HepG2 (cell line): ENCODE data around the gene NELFB. TPM values are rescaled to one million over a fixed set of nuclear protein-coding genes. Genes with fewer than 3 reads are reported as not detected.

ENCODE experiments used
- ARNTL ChIP-seq: sonication (generic); formaldehyde crosslinking; IDR thresholded peaks from 2 replicates; pipeline ENCODE4 v1.4.0; 2020; ENCODE audit warnings: mild to moderate bottlenecking, missing genetic modification reagents
- CHD4 ChIP-seq: fragments of 200-600 bp; sonication (generic); IDR thresholded peaks from 2 replicates; pipeline ENCODE4 v1.7.0; 2017; ENCODE audit warnings: mild to moderate bottlenecking, low read length, borderline replicate concordance
- ERF ChIP-seq: IDR thresholded peaks from 2 replicates; pipeline ENCODE4 v1.6.1; 2018; ENCODE audit warnings: missing biosample characterization, missing genetic modification reagents
- GTF3A ChIP-seq: sonication (generic); formaldehyde crosslinking; conservative IDR thresholded peaks from 2 replicates; pipeline ENCODE4 v1.4.0; 2020; ENCODE audit warnings: mild to moderate bottlenecking, missing genetic modification reagents
- GZF1 ChIP-seq: sonication (generic); formaldehyde crosslinking; IDR thresholded peaks from 2 replicates; pipeline ENCODE4 v1.5.1; 2020; ENCODE audit warnings: mild to moderate bottlenecking, missing genetic modification reagents
- HNRNPH1 ChIP-seq: fragments of 200-400 bp; formaldehyde crosslinking; optimal IDR thresholded peaks from 2 replicates; pipeline ENCODE3; 2017; ENCODE audit warnings: mild to moderate bottlenecking, low read depth, low read length
- KAT7 ChIP-seq: IDR thresholded peaks from 2 replicates; pipeline ENCODE4 v1.6.1; 2018; ENCODE audit warnings: borderline replicate concordance, missing compliant biosample characterization
- KAT8 ChIP-seq: IDR thresholded peaks from 2 replicates; pipeline ENCODE4 v1.6.1; 2016; ENCODE audit warnings: missing genetic modification reagents, missing compliant biosample characterization
- KDM3A ChIP-seq: IDR thresholded peaks from 2 replicates; pipeline ENCODE4 v1.6.1; 2018; ENCODE audit warnings: low read depth, missing compliant biosample characterization
- MEIS2 ChIP-seq: sonication (generic); formaldehyde crosslinking; IDR thresholded peaks from 2 replicates; pipeline ENCODE4 v1.9.0; 2021; ENCODE audit warnings: mild to moderate bottlenecking, missing genetic modification reagents
- MXD4 ChIP-seq: IDR thresholded peaks from 2 replicates; pipeline ENCODE4 v1.6.1; 2016; ENCODE audit warnings: mild to moderate bottlenecking, missing biosample characterization, missing genetic modification reagents
- NFIB ChIP-seq: sonication (generic); formaldehyde crosslinking; IDR thresholded peaks from 2 replicates; pipeline ENCODE4 v1.9.0; 2021; ENCODE audit warnings: missing genetic modification reagents, mild to moderate bottlenecking, borderline replicate concordance
- NFYB ChIP-seq: sonication (generic); formaldehyde crosslinking; IDR thresholded peaks from 2 replicates; pipeline ENCODE4 v1.4.0; 2020; ENCODE audit warnings: missing genetic modification reagents
- PHB2 ChIP-seq: fragments of 450-650 bp; IDR thresholded peaks from 2 replicates; pipeline ENCODE4 v1.6.1; 2018; ENCODE audit not compliant: partially characterized antibody
- SMC3 ChIP-seq: IDR thresholded peaks from 2 replicates; pipeline ENCODE4 v1.6.1; 2011; ENCODE audit warnings: low read length, improper control_type of control experiment
- SOX5 ChIP-seq: IDR thresholded peaks from 2 replicates; pipeline ENCODE4 v1.6.1; 2016; ENCODE audit warnings: borderline replicate concordance
- SRSF4 ChIP-seq: fragments of 200-400 bp; formaldehyde crosslinking; IDR thresholded peaks from one replicate; pipeline ENCODE4 v1.6.1; 2018; ENCODE audit warnings: mild to moderate bottlenecking, low read depth, low read length, moderate library complexity; ENCODE audit not compliant: poor library complexity, severe bottlenecking
- ZFP41 ChIP-seq: sonication (generic); formaldehyde crosslinking; IDR thresholded peaks from 2 replicates; pipeline ENCODE4 v1.4.0; 2020; ENCODE audit warnings: mild to moderate bottlenecking, missing genetic modification reagents, borderline replicate concordance
- ZNF17 ChIP-seq: sonication (generic); formaldehyde crosslinking; IDR thresholded peaks from 2 replicates; pipeline ENCODE4 v1.5.0; 2020; ENCODE audit warnings: mild to moderate bottlenecking, missing genetic modification reagents
- ZNF354B ChIP-seq: sonication (generic); formaldehyde crosslinking; IDR thresholded peaks from 2 replicates; pipeline ENCODE4 v1.8.0; 2022; ENCODE audit warnings: mild to moderate bottlenecking, missing genetic modification reagents
- ZNF431 ChIP-seq: sonication (generic); formaldehyde crosslinking; IDR thresholded peaks from 2 replicates; pipeline ENCODE4 v1.9.0; 2022; ENCODE audit warnings: missing genetic modification reagents, low read depth, mild to moderate bottlenecking, borderline replicate concordance
- ZNF720 ChIP-seq: sonication (generic); formaldehyde crosslinking; IDR thresholded peaks from 2 replicates; pipeline ENCODE4 v1.4.0; 2020; ENCODE audit warnings: missing genetic modification reagents
- polyA plus RNA-seq, 8 experiments: library from polyadenylated mRNA; depleted of rRNA in 3 of 8; stranded (reverse) in 7 of 8; unstranded in 1 of 8; fragments of >200 nt; fragmentation: Illumina TruSeq in 4 of 8; extraction: Trizol in 4 of 8; gene quantifications; 2 replicates each; pipeline versions ENCODE4 v1.2.1 to v1.2.3, GENCODE V29; 2011 to 2016; ENCODE audit warnings: low read depth in 4 of 8, missing spikeins in 1 of 8, mixed read lengths in 1 of 8; ENCODE audit not compliant: insufficient read depth in 1 of 8
- total RNA-seq, 5 experiments: library from RNA; depleted of rRNA; stranded (reverse); fragments of >200 nt; fragmentation: Illumina TruSeq; extraction: Trizol; gene quantifications; 2 replicates each; pipeline ENCODE4 v1.2.3, GENCODE V29; 2016; ENCODE audit warnings: low read depth in 1 of 5
- TF ChIP-seq, protein P1 (sequence below), 2 experiments: sonication (generic) in 1 of 2; formaldehyde crosslinking in 1 of 2; IDR thresholded peaks; 2 replicates each; pipeline versions ENCODE4 v1.5.1 to v1.6.1; 2011 to 2020; ENCODE audit warnings: borderline replicate concordance in 1 of 2, low read depth in 1 of 2, low read length in 1 of 2, mild to moderate bottlenecking in 1 of 2, missing genetic modification reagents in 1 of 2, moderate library complexity in 1 of 2
- TF ChIP-seq, protein P2 (sequence below): sonication (generic); formaldehyde crosslinking; IDR thresholded peaks from 2 replicates; pipeline ENCODE4 v1.5.0; 2020; ENCODE audit warnings: missing genetic modification reagents
- TF ChIP-seq, protein P3 (sequence below): sonication (generic); formaldehyde crosslinking; IDR thresholded peaks from 2 replicates; pipeline ENCODE4 v1.4.0; 2020; ENCODE audit warnings: missing genetic modification reagents
- TF ChIP-seq, protein P4 (sequence below): sonication (generic); formaldehyde crosslinking; IDR thresholded peaks from 2 replicates; pipeline ENCODE4 v1.4.0; 2020; ENCODE audit warnings: missing genetic modification reagents, low read depth, mild to moderate bottlenecking, borderline replicate concordance

NELFB gene
- total and polyA plus RNA-seq, 2 of the 13 experiments (the other 11 are each of a cell fraction or from before 2014, with no cell fraction given): 26.5 to 45.8 TPM

DNA sequence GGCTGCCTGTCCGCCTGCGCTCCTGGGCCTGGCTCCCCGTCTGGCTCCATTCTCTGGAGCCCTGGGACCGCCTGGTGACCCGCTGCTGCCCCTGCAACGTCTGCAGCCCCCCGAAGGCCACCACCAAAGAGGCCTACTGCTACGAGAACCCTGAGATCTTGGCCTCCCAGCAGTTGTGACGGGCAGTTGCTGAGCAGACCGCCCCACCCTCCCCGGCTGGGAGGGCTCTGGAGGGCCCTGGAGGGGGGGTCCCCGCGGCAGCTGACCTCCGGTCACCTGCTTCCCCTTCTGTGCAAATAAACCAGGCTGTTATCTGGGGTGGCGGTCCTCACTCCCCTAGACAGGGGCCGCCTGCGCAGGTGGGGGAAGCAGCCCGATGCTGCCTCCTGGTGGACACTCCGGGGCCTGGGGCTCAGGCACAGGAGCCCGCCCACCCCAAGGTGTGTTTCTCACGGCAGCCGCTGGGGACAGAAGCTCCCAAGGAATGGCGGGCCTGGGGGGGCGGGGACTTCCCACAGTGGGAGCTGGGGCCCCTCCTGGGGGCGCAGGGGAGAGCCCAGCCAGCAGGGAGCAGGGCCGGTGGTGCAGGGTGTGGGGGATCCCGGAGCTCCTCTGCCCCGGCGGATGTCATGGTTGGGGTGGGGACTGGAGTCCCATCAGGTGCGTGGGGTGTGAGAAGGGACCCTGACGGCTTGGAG is 18.7 kb upstream of the NELFB start (continued):
- no peak for TF ChIP-seq ZFP41 (CRISPR knock-in tag)
- no peak for TF ChIP-seq ZNF720 (CRISPR knock-in tag)
- TF ChIP-seq ERF (CRISPR knock-in tag): peak; percentile 78; the same call in 1 of the 2 replicates
- TF ChIP-seq SOX5 (CRISPR knock-in tag): peak; percentile 68; the same call in 1 of the 2 replicates
- TF ChIP-seq, protein P1, sequence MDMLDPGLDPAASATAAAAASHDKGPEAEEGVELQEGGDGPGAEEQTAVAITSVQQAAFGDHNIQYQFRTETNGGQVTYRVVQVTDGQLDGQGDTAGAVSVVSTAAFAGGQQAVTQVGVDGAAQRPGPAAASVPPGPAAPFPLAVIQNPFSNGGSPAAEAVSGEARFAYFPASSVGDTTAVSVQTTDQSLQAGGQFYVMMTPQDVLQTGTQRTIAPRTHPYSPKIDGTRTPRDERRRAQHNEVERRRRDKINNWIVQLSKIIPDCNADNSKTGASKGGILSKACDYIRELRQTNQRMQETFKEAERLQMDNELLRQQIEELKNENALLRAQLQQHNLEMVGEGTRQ (IDR thresholded peaks at IDR 0.05; ENCODE audit: low read depth, low read length): no peak
- TF ChIP-seq, protein P1 (CRISPR knock-in tag; IDR thresholded peaks at IDR 0.05; ENCODE audit: borderline replicate concordance): 0 out of 2 replicates have a peak, but pooled peaks have one; percentile 65
- TF ChIP-seq MEIS2 (CRISPR knock-in tag): peak; percentile 22; the same call in 1 of the 2 replicates
- no peak for TF ChIP-seq HNRNPH1
- TF ChIP-seq ZNF431: no peak
- TF ChIP-seq KDM3A: peak; percentile 83
- TF ChIP-seq, protein P2, sequence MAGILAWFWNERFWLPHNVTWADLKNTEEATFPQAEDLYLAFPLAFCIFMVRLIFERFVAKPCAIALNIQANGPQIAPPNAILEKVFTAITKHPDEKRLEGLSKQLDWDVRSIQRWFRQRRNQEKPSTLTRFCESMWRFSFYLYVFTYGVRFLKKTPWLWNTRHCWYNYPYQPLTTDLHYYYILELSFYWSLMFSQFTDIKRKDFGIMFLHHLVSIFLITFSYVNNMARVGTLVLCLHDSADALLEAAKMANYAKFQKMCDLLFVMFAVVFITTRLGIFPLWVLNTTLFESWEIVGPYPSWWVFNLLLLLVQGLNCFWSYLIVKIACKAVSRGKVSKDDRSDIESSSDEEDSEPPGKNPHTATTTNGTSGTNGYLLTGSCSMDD: no peak
- no peak for TF ChIP-seq GZF1 (CRISPR knock-in tag)
- TF ChIP-seq ZNF17: no peak
- TF ChIP-seq, protein P3, sequence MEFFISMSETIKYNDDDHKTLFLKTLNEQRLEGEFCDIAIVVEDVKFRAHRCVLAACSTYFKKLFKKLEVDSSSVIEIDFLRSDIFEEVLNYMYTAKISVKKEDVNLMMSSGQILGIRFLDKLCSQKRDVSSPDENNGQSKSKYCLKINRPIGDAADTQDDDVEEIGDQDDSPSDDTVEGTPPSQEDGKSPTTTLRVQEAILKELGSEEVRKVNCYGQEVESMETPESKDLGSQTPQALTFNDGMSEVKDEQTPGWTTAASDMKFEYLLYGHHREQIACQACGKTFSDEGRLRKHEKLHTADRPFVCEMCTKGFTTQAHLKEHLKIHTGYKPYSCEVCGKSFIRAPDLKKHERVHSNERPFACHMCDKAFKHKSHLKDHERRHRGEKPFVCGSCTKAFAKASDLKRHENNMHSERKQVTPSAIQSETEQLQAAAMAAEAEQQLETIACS (CRISPR knock-in tag): no peak
- TF ChIP-seq PHB2: no peak
- no peak for TF ChIP-seq ZNF354B (CRISPR knock-in tag)
- TF ChIP-seq SRSF4: no peak
- peak; percentile 73; the same call in 1 of the 2 replicates for TF ChIP-seq ARNTL (CRISPR knock-in tag)
- TF ChIP-seq CHD4: no peak
- TF ChIP-seq KAT8 (CRISPR knock-in tag): peak; percentile 82
- no peak for TF ChIP-seq NFYB (CRISPR knock-in tag)
- no peak for TF ChIP-seq NFIB (CRISPR knock-in tag)
- TF ChIP-seq, protein P4, sequence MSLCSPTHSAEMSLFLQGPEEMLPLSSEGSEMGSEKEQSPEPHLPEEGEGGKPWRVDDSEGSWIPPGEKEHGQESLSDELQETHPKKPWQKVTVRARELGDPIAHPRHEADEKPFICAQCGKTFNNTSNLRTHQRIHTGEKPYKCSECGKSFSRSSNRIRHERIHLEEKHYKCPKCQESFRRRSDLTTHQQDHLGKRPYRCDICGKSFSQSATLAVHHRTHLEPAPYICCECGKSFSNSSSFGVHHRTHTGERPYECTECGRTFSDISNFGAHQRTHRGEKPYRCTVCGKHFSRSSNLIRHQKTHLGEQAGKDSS (CRISPR knock-in tag): 0 out of 2 replicates have a peak, but pooled peaks have one; percentile 69
- peak; percentile 29; the same call in 1 of the 2 replicates for TF ChIP-seq KAT7
- TF ChIP-seq GTF3A (CRISPR knock-in tag): peak; percentile 44; the same call in 1 of the 2 replicates
- TF ChIP-seq MXD4 (CRISPR knock-in tag): peak; percentile 67; the same call in 1 of the 2 replicates
- peak; percentile 51; the same call in 1 of the 2 replicates for TF ChIP-seq SMC3
